ENCODE data around the gene MIB2.

MIB2 gene

DNA sequence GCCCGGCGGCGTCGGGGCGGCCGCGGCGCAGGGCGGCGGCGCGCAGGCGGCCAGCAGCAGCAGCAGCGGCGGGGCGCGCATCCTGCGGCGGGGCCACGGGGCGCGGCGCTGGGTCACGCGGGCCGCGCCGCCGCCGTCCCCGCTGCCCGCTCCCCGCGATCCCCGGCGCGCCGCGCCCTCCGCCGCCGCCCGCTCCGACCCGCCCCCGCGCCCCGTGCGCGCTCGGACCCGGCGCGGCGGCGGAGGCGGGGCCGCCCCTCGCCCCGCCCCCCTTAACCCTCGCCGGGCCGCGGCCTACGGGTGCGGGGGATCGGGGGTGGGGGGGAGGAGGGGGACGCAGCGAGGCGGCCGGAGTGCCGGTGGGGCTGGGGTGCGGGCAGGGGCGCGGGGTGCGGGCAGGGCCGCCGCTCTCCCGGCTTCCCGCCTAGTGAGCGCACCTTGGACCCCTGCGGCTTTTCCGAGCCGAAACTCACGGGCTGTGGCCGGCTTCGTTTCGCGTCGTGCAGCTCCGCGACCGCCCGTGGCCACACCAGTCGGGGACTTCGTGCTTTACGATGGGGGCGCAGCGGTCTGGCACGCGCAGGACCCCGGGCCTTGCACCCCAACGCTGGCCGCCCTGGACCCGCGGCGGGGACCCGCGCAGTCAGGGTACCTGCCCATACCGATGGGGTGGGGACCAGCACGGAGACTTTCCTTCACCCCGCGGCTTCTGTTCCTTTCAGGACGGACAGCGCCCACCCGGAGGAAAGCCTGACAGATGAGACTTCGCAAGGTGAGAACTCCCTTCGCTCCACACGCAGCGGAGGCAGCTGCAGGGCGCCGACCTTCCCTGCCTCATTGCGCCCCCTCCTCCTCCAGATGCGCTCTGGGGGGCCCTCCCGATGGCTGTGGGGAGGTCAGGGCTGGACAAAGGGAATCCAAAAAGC is 15.1 kb upstream of the MIB2 start, which contains the start of gene FNDC10:
TSS of gene FNDC10 (minus strand) at position 201 of the 926 bp plus-strand sequence. CDS start at position 81, 120 bp downstream.
- no peak within 1 kb of the TSS for H3K9ac ChIP-seq (ENCODE audit: low read length)
- H3K27me3 ChIP-seq (ENCODE audit: control insufficient read depth, insufficient read depth, low read length) = peaks cover 71% of the 10 kb centered on the region
- H3K27ac ChIP-seq (ENCODE audit: low read length) = no peak within 1 kb of the TSS
- H3K36me3 ChIP-seq (ENCODE audit: control insufficient read depth, low read depth, low read length) = no peaks in the 10 kb centered on the region
- H3K4me1 ChIP-seq (ENCODE audit: control insufficient read depth, low read depth, low read length) = no peaks in the 10 kb centered on the region
- H3K4me3 ChIP-seq (ENCODE audit: low read length) = peak within 1 kb of the TSS; percentile 22
- H3K9me3 ChIP-seq (ENCODE audit: control insufficient read depth, low read depth, low read length) = no peaks in the 10 kb centered on the region

- Histone ChIP-seq H3K27ac (ENCODE audit: low read length) (no peak overlapping the region), H3K4me3 (ENCODE audit: low read length) (peak overlapping the region; percentile 22), H3K4me1 (ENCODE audit: control insufficient read depth, low read depth, low read length) (no peaks in the 10 kb centered on the region), H3K9me3 (ENCODE audit: control insufficient read depth, low read depth, low read length) (no peaks in the 10 kb centered on the region), H3K9ac (ENCODE audit: low read length) (no peak overlapping the region), H3K36me3 (ENCODE audit: control insufficient read depth, low read depth, low read length) (no peaks in the 10 kb centered on the region), H3K27me3 (ENCODE audit: control insufficient read depth, insufficient read depth, low read length) (peaks cover 63% of the 10 kb centered on the region)
Observed at GRCh38 chr1:1600861-1601563, 14.3 kb upstream of the MIB2 start.

GRCh38 chr1:1601564-1602303 is 13.6 kb upstream of the MIB2 start:
- Histone ChIP-seq H3K4me3 (ENCODE audit: low read length) (no peak overlapping the region), H3K36me3 (ENCODE audit: control insufficient read depth, low read depth, low read length) (no peaks in the 10 kb centered on the region), H3K27me3 (ENCODE audit: control insufficient read depth, insufficient read depth, low read length) (peaks cover 56% of the 10 kb centered on the region), H3K9me3 (ENCODE audit: control insufficient read depth, low read depth, low read length) (no peaks in the 10 kb centered on the region), H3K9ac (ENCODE audit: low read length) (no peak overlapping the region), H3K27ac (ENCODE audit: low read length) (no peak overlapping the region), H3K4me1 (ENCODE audit: control insufficient read depth, low read depth, low read length) (no peaks in the 10 kb centered on the region)

DNA sequence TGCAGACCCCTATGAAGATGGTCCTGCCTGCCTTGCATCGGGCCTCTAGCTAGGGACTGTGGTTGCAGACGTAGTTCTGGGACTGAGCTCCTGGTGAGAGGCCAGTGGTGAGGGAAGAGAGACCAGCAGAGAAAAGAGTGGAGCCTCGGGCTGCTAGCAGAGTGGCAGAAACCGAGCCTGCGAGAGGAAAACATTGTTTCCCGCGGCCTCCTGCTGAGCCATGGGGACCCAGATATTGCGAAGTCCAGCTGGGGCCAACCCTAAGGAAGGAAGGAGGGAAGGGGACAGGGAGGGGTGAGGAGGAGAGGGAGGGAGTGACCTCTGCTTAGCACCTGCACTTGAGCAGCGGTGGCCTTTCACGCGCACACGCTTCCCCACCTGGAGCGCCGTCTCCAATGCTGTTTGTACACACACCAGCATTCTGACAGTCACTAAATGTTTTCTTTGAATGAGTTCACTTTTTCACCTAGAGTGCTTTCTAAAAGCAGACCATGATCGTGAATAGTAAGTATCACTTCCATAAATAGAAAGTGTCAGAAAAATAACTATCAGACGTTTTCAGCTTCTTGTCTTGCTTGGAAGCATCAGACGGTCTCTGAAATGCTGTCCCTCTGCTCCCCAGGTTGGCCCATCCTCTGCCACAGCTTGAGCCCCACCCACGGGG is 12.9 kb upstream of the MIB2 start:
- no peaks in the 10 kb centered on the region for H3K36me3 ChIP-seq (ENCODE audit: control insufficient read depth, low read depth, low read length)
- no peak overlapping the region for H3K27ac ChIP-seq (ENCODE audit: low read length)
- no peaks in the 10 kb centered on the region for H3K4me1 ChIP-seq (ENCODE audit: control insufficient read depth, low read depth, low read length)
- no peak overlapping the region for H3K9ac ChIP-seq (ENCODE audit: low read length)
- H3K4me3 ChIP-seq (ENCODE audit: low read length) = no peak overlapping the region
- peaks cover 56% of the 10 kb centered on the region for H3K27me3 ChIP-seq (ENCODE audit: control insufficient read depth, insufficient read depth, low read length)
- H3K9me3 ChIP-seq (ENCODE audit: control insufficient read depth, low read depth, low read length) = no peaks in the 10 kb centered on the region

GRCh38 chr1:1602968-1603506 is 12.3 kb upstream of the MIB2 start:
- H3K36me3 ChIP-seq (ENCODE audit: control insufficient read depth, low read depth, low read length) = no peaks in the 10 kb centered on the region
- H3K4me3 ChIP-seq (ENCODE audit: low read length) = no peak overlapping the region
- no peak overlapping the region for H3K9ac ChIP-seq (ENCODE audit: low read length)
- H3K4me1 ChIP-seq (ENCODE audit: control insufficient read depth, low read depth, low read length) = no peaks in the 10 kb centered on the region
- no peak overlapping the region for H3K27ac ChIP-seq (ENCODE audit: low read length)
- no peaks in the 10 kb centered on the region for H3K9me3 ChIP-seq (ENCODE audit: control insufficient read depth, low read depth, low read length)
- peaks cover 50% of the 10 kb centered on the region for H3K27me3 ChIP-seq (ENCODE audit: control insufficient read depth, insufficient read depth, low read length)

- H3K36me3 ChIP-seq (ENCODE audit: control insufficient read depth, low read depth, low read length) = no peaks in the 10 kb centered on the region
- H3K27ac ChIP-seq (ENCODE audit: low read length) = no peak overlapping the region
- no peaks in the 10 kb centered on the region for H3K9me3 ChIP-seq (ENCODE audit: control insufficient read depth, low read depth, low read length)
- no peaks in the 10 kb centered on the region for H3K4me1 ChIP-seq (ENCODE audit: control insufficient read depth, low read depth, low read length)
- no peak overlapping the region for H3K9ac ChIP-seq (ENCODE audit: low read length)
- no peak overlapping the region for H3K4me3 ChIP-seq (ENCODE audit: low read length)
- peaks cover 42% of the 10 kb centered on the region for H3K27me3 ChIP-seq (ENCODE audit: control insufficient read depth, insufficient read depth, low read length)
Observed at GRCh38 chr1:1603671-1604373, 11.5 kb upstream of the MIB2 start.

DNA sequence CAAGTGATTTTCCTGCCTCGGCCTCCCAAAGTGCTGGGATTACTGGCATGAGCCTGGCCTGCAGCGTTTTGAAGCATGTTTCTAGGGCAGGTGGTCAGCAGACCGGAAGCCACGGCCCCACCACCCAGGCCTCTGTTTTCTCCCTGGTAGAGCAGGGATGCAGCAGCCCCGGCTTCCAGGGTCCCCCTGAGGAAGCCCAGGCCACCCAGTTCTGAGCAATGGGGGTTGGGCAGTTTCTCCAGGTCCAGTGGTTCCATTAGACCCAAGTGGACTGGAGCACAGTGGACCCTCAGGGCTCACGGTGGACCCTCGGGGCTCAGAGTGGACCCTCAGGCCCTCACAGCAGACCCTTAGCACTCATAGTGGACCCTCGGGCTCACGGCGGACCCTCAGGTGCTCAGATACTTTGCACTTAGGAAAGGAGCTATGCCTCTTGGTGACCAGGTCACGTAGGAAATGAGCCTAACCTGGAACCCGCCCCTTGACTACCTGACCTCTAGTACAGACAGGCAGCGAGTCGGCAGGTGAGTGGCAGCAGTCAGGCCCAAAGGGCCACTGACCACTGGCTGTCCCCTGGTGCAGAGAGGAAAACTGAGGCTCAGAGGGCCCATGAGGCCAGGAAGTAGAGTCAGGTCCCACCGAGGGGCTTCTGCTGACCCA is 10.8 kb upstream of the MIB2 start:
- no peak overlapping the region for H3K4me3 ChIP-seq (ENCODE audit: low read length)
- no peaks in the 10 kb centered on the region for H3K4me1 ChIP-seq (ENCODE audit: control insufficient read depth, low read depth, low read length)
- no peak overlapping the region for H3K9ac ChIP-seq (ENCODE audit: low read length)
- no peaks in the 10 kb centered on the region for H3K36me3 ChIP-seq (ENCODE audit: control insufficient read depth, low read depth, low read length)
- H3K27me3 ChIP-seq (ENCODE audit: control insufficient read depth, insufficient read depth, low read length) = peaks cover 35% of the 10 kb centered on the region
- no peaks in the 10 kb centered on the region for H3K9me3 ChIP-seq (ENCODE audit: control insufficient read depth, low read depth, low read length)
- H3K27ac ChIP-seq (ENCODE audit: low read length) = no peak overlapping the region

DNA sequence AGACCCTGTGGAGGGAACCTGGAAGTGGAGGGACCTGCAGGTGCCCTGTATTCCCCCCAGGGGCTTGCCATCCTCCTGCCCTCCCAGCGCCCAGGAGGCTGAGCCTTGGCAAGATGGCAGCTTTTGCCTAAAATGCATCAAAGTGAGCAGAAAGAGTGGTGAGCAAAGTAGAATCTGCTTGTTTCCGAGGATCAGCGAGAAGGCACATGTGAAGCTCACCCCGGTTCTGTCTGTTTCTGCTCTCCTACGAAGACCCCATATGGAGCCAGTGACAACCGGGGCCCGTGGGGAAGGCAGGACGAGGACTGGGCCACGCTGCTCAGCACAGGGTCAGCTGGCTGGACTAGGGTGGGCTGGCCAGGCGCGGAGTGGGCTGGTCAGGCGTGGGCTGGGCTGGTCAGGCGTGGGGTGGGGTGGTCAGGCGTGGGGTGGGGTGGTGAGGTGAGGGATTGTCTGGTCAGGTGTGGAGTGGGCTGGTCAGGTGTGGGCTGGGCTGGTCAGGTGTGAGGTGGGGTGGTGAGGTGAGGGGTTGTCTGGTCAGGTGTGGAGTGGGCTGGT is 10.2 kb upstream of the MIB2 start:
- H3K4me3 ChIP-seq (ENCODE audit: low read length) = no peak overlapping the region
- H3K36me3 ChIP-seq (ENCODE audit: control insufficient read depth, low read depth, low read length) = no peaks in the 10 kb centered on the region
- no peaks in the 10 kb centered on the region for H3K4me1 ChIP-seq (ENCODE audit: control insufficient read depth, low read depth, low read length)
- no peak overlapping the region for H3K9ac ChIP-seq (ENCODE audit: low read length)
- peaks cover 34% of the 10 kb centered on the region for H3K27me3 ChIP-seq (ENCODE audit: control insufficient read depth, insufficient read depth, low read length)
- H3K27ac ChIP-seq (ENCODE audit: low read length) = no peak overlapping the region
- no peaks in the 10 kb centered on the region for H3K9me3 ChIP-seq (ENCODE audit: control insufficient read depth, low read depth, low read length)

GRCh38 chr1:1605724-1606123 is 9.6 kb upstream of the MIB2 start:
- Histone ChIP-seq H3K4me1 (ENCODE audit: control insufficient read depth, low read depth, low read length) (no peaks in the 10 kb centered on the region), H3K27ac (ENCODE audit: low read length) (no peak overlapping the region), H3K27me3 (ENCODE audit: control insufficient read depth, insufficient read depth, low read length) (peaks cover 28% of the 10 kb centered on the region)

GRCh38 chr1:1606232-1606631 is 9.1 kb upstream of the MIB2 start:
- no peaks in the 10 kb centered on the region for H3K36me3 ChIP-seq (ENCODE audit: control insufficient read depth, low read depth, low read length)
- H3K27me3 ChIP-seq (ENCODE audit: control insufficient read depth, insufficient read depth, low read length) = peaks cover 23% of the 10 kb centered on the region
- no peak overlapping the region for H3K9ac ChIP-seq (ENCODE audit: low read length)
- H3K27ac ChIP-seq (ENCODE audit: low read length) = no peak overlapping the region
- H3K4me3 ChIP-seq (ENCODE audit: low read length) = no peak overlapping the region
- no peaks in the 10 kb centered on the region for H3K9me3 ChIP-seq (ENCODE audit: control insufficient read depth, low read depth, low read length)
- H3K4me1 ChIP-seq (ENCODE audit: control insufficient read depth, low read depth, low read length) = no peaks in the 10 kb centered on the region

More at GRCh38 chr1:1605724-1606123, 9.6 kb upstream of the MIB2 start:
- Histone ChIP-seq H3K36me3 (ENCODE audit: control insufficient read depth, low read depth, low read length) (no peaks in the 10 kb centered on the region), H3K4me3 (ENCODE audit: low read length) (no peak overlapping the region), H3K9me3 (ENCODE audit: control insufficient read depth, low read depth, low read length) (no peaks in the 10 kb centered on the region), H3K9ac (ENCODE audit: low read length) (no peak overlapping the region)

Measured in iPS-18a (cell line).